H9 (cell line): ENCODE data around the gene CTNNA1. TPM values are rescaled to one million over a fixed set of nuclear protein-coding genes. Genes with fewer than 3 reads are reported as not detected.

Experiments
- DNase-seq: peaks from one replicate; pipeline ENCODE4 v3.0.0-alpha.2; 2017
- H2AFZ ChIP-seq: one replicate; pipeline ENCODE4 v1.6.1; 2013; ENCODE audit warnings: mild to moderate bottlenecking, low read length, control low read depth, moderate library complexity
- H2AK5ac ChIP-seq: 2 replicates; pipeline ENCODE4 v1.6.1; 2013; ENCODE audit warnings: low read length, control low read depth, mixed read lengths; ENCODE audit not compliant: insufficient read length
- H2BK120ac ChIP-seq: one replicate; pipeline ENCODE4 v1.6.1; 2013; ENCODE audit warnings: low read depth, mild to moderate bottlenecking, low read length, control low read depth, inconsistent platforms; ENCODE audit not compliant: poor library complexity, severe bottlenecking
- H2BK12ac ChIP-seq: 2 replicates; pipeline ENCODE4 v1.6.1; 2013; ENCODE audit warnings: low read length, control low read depth, mixed read lengths, low read depth; ENCODE audit not compliant: insufficient read length
- H2BK15ac ChIP-seq: 2 replicates; pipeline ENCODE4 v1.6.1; 2013; ENCODE audit warnings: low read depth, low read length, control low read depth
- H2BK20ac ChIP-seq: one replicate; pipeline ENCODE4 v1.6.1; 2013; ENCODE audit warnings: low read depth, mild to moderate bottlenecking, low read length, control low read depth, inconsistent platforms; ENCODE audit not compliant: poor library complexity, severe bottlenecking
- H2BK5ac ChIP-seq: 2 replicates; pipeline ENCODE4 v1.6.1; 2013; ENCODE audit warnings: low read length, control low read depth, mixed read lengths; ENCODE audit not compliant: insufficient read length
- H3K14ac ChIP-seq: 2 replicates; pipeline ENCODE4 v1.6.1; 2013; ENCODE audit warnings: low read length, control low read depth; ENCODE audit not compliant: insufficient read depth
- H3K18ac ChIP-seq: 2 replicates; pipeline ENCODE4 v1.6.1; 2013; ENCODE audit warnings: low read depth, mild to moderate bottlenecking, mixed read lengths, low read length, control low read depth; ENCODE audit not compliant: insufficient read length
- H3K23ac ChIP-seq: 2 replicates; pipeline ENCODE4 v1.6.1; 2013; ENCODE audit warnings: low read length, control low read depth, mixed read lengths, low read depth; ENCODE audit not compliant: insufficient read length
- H3K23me2 ChIP-seq: 2 replicates; pipeline ENCODE4 v1.6.1; 2013; ENCODE audit warnings: low read depth, mild to moderate bottlenecking, mixed read lengths, low read length, control low read depth; ENCODE audit not compliant: insufficient read length, poor library complexity, severe bottlenecking
- H3K27ac ChIP-seq: 2 replicates; pipeline ENCODE4 v1.5.1; 2013; ENCODE audit warnings: low read length, control low read depth, mixed read lengths, low read depth; ENCODE audit not compliant: insufficient read length
- H3K27me3 ChIP-seq: 2 replicates; pipeline ENCODE4 v1.6.1; 2013; ENCODE audit warnings: low read length, control low read depth, inconsistent platforms; ENCODE audit not compliant: insufficient read depth
- H3K4ac ChIP-seq: 2 replicates; pipeline ENCODE4 v1.6.1; 2013; ENCODE audit warnings: low read depth, mild to moderate bottlenecking, control low read depth, inconsistent platforms, low read length, moderate library complexity
- H3K4me1 ChIP-seq: 2 replicates; pipeline ENCODE4 v1.6.1; 2013; ENCODE audit warnings: low read length, control low read depth, inconsistent platforms; ENCODE audit not compliant: insufficient read depth
- H3K4me2 ChIP-seq: 2 replicates; pipeline ENCODE4 v1.6.1; 2013; ENCODE audit warnings: low read length, control low read depth, mixed read lengths; ENCODE audit not compliant: insufficient read length, insufficient read depth
- H3K56ac ChIP-seq: 2 replicates; pipeline ENCODE4 v1.6.1; 2013; ENCODE audit warnings: low read depth, mild to moderate bottlenecking, mixed read lengths, low read length, control low read depth; ENCODE audit not compliant: insufficient read length
- H3K79me1 ChIP-seq: 2 replicates; pipeline ENCODE4 v1.6.1; 2013; ENCODE audit warnings: low read depth, mild to moderate bottlenecking, moderate library complexity, low read length, control low read depth, inconsistent platforms; ENCODE audit not compliant: insufficient read depth, poor library complexity, severe bottlenecking
- H3K79me2 ChIP-seq: 2 replicates; pipeline ENCODE4 v1.6.1; 2013; ENCODE audit warnings: low read length, control low read depth, inconsistent platforms; ENCODE audit not compliant: insufficient read depth
- H3K9ac ChIP-seq: 2 replicates; pipeline ENCODE4 v1.6.1; 2013; ENCODE audit warnings: low read length, control low read depth, mixed read lengths; ENCODE audit not compliant: insufficient read length; ENCODE audit errors: extremely low read depth
- H3K9me3 ChIP-seq: one replicate; pipeline ENCODE4 v1.6.1; 2013; ENCODE audit warnings: low read depth, low read length, inconsistent platforms; ENCODE audit not compliant: control insufficient read depth
- H3T11ph ChIP-seq: one replicate; pipeline ENCODE4 v1.6.1; 2013; ENCODE audit warnings: mild to moderate bottlenecking, low read length, control low read depth, inconsistent platforms
- H4K20me1 ChIP-seq: one replicate; pipeline ENCODE4 v1.6.1; 2013; ENCODE audit not compliant: control insufficient read depth, insufficient read length, insufficient read depth
- H4K5ac ChIP-seq: 2 replicates; pipeline ENCODE4 v1.6.1; 2013; ENCODE audit warnings: low read depth, mild to moderate bottlenecking, mixed read lengths, low read length, control low read depth; ENCODE audit not compliant: insufficient read length
- H4K8ac ChIP-seq: replicated peaks from 2 replicates; pipeline ENCODE4 v1.6.1; 2013; ENCODE audit warnings: low read length, control low read depth, mixed read lengths, low read depth; ENCODE audit not compliant: insufficient read length
- H4K91ac ChIP-seq: 2 replicates; pipeline ENCODE4 v1.6.1; 2013; ENCODE audit warnings: low read depth, mild to moderate bottlenecking, moderate library complexity, mixed read lengths, low read length, control low read depth; ENCODE audit not compliant: insufficient read length
- H3K27ac Mint-ChIP-seq, 3 experiments: 2 replicates in 2 of 3; 3 replicates in 1 of 3; pipeline ENCODE4 v1.8.0; 2020 to 2021; ENCODE audit warnings: mixed read lengths in 3 of 3, mild to moderate bottlenecking in 1 of 3, moderate library complexity in 1 of 3
- H3K27me3 Mint-ChIP-seq: 2 replicates; pipeline ENCODE4 v1.8.0; 2021; ENCODE audit warnings: low read depth, mild to moderate bottlenecking, moderate library complexity, mixed read lengths
- H3K36me3 Mint-ChIP-seq, 3 experiments: 2 replicates in 2 of 3; 3 replicates in 1 of 3; pipeline ENCODE4 v1.8.0; 2020 to 2021; ENCODE audit warnings: low read depth in 3 of 3, mixed read lengths in 3 of 3; ENCODE audit not compliant: insufficient read depth in 1 of 3
- H3K4me1 Mint-ChIP-seq, 2 experiments: 2 replicates each; pipeline ENCODE4 v1.8.0; 2020; ENCODE audit warnings: mixed read lengths in 2 of 2
- H3K4me3 Mint-ChIP-seq, 2 experiments: 2 replicates in 1 of 2; 3 replicates in 1 of 2; pipeline ENCODE4 v1.8.0; 2020 to 2021; ENCODE audit warnings: mild to moderate bottlenecking in 2 of 2, mixed read lengths in 2 of 2, moderate library complexity in 1 of 2
- H3K9me3 Mint-ChIP-seq, 2 experiments: 2 replicates in 1 of 2; 3 replicates in 1 of 2; pipeline ENCODE4 v1.8.0; 2020; ENCODE audit warnings: mild to moderate bottlenecking in 2 of 2, mixed read lengths in 2 of 2, moderate library complexity in 1 of 2
- WGBS: extraction: QIAGEN DNeasy Blood & Tissue Kit; methylation state at CpG from one replicate; pipeline ENCODE4 v1.1.7; 2013; ENCODE audit warnings: missing lambda C conversion rate, low lambda C conversion rate, mixed read lengths; ENCODE audit not compliant: insufficient read length; ENCODE audit errors: extremely low coverage; 5-methylcytosine and 5-hydroxymethylcytosine counted together
- total RNA-seq: library from RNA; stranded (reverse); gene quantifications from 2 replicates; pipeline ENCODE4 v1.2.1, GENCODE V29; 2021
- TF ChIP-seq, protein P1 (sequence below): fragments of 200-600 bp; sonication (generic); conservative IDR thresholded peaks from 3 replicates; pipeline ENCODE4 v1.8.0; 2021; ENCODE audit warnings: antibody characterized with exemption, mild to moderate bottlenecking

Gene CTNNA1
- total RNA-seq, 1 experiment from 2014 or later, result 354 TPM

- no peak overlapping the region for H3K4me2 ChIP-seq
- no peak overlapping the region for H2BK5ac ChIP-seq
- no peaks in the 10 kb centered on the region for H3K27me3 ChIP-seq
- H3K4ac ChIP-seq, result no peak overlapping the region
- no peak overlapping the region for H2AFZ ChIP-seq
- H3K9ac ChIP-seq, result no peak overlapping the region
- H3K23me2 ChIP-seq, result no peaks in the 10 kb centered on the region
- no peak overlapping the region for H3K23ac ChIP-seq
- H4K8ac ChIP-seq, result no peak overlapping the region
- peaks cover 52 to 59% of the 10 kb centered on the region in 2 experiments for H3K4me1 Mint-ChIP-seq
- no peak overlapping the region for H2BK120ac ChIP-seq
- H4K20me1 ChIP-seq, result no peaks in the 10 kb centered on the region
- no peaks in the 10 kb centered on the region for H3K9me3 ChIP-seq
- no peak for DNase-seq
- no peak overlapping the region for H2AK5ac ChIP-seq
- H3K36me3 Mint-ChIP-seq, result peaks cover 0 to 2% (median 0%) of the 10 kb centered on the region in 3 experiments; a peak in 3 of 7 replicates
- H2BK15ac ChIP-seq, result no peak overlapping the region
- H3K4me1 ChIP-seq, result no peaks in the 10 kb centered on the region
- H3K27ac Mint-ChIP-seq, result peak overlapping the region in 1 of 3 experiments; percentile 44; a peak in 1 of 7 replicates
- no peak overlapping the region for H3K14ac ChIP-seq
- H4K91ac ChIP-seq, result no peak overlapping the region
- no peak overlapping the region for H2BK20ac ChIP-seq
- H3K79me1 ChIP-seq, result peaks cover 5% of the 10 kb centered on the region
- H3K4me3 Mint-ChIP-seq, result no peak overlapping the region
- no peak overlapping the region for H3K27ac ChIP-seq
- no peaks in the 10 kb centered on the region for H3K79me2 ChIP-seq
- TF ChIP-seq, protein P1, sequence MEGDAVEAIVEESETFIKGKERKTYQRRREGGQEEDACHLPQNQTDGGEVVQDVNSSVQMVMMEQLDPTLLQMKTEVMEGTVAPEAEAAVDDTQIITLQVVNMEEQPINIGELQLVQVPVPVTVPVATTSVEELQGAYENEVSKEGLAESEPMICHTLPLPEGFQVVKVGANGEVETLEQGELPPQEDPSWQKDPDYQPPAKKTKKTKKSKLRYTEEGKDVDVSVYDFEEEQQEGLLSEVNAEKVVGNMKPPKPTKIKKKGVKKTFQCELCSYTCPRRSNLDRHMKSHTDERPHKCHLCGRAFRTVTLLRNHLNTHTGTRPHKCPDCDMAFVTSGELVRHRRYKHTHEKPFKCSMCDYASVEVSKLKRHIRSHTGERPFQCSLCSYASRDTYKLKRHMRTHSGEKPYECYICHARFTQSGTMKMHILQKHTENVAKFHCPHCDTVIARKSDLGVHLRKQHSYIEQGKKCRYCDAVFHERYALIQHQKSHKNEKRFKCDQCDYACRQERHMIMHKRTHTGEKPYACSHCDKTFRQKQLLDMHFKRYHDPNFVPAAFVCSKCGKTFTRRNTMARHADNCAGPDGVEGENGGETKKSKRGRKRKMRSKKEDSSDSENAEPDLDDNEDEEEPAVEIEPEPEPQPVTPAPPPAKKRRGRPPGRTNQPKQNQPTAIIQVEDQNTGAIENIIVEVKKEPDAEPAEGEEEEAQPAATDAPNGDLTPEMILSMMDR, result no peak
- no peaks in the 10 kb centered on the region for H3K27me3 Mint-ChIP-seq
- no peak overlapping the region for H2BK12ac ChIP-seq
- no peak overlapping the region for H3K18ac ChIP-seq
- no peak overlapping the region for H4K5ac ChIP-seq
- no peaks in the 10 kb centered on the region for H3K9me3 Mint-ChIP-seq
- no CpG with 5 or more reads among the region's 4 CpGs for WGBS
- H3T11ph ChIP-seq, result no peak overlapping the region
- H3K56ac ChIP-seq, result no peak overlapping the region
Measured at GRCh38 chr5:138844125-138844461, 90.9 kb downstream of the CTNNA1 start.
